Fibroblast of lung (primary cell): ENCODE data around the gene STAB2. TPM values are rescaled to one million over a fixed set of nuclear protein-coding genes. Genes with fewer than 3 reads are reported as not detected.

Source experiments
- DNase-seq, 2 donors: peaks; one replicate each; pipeline versions ENCODE4 v3.0.0 to v3.0.0-alpha.2; 2010; ENCODE audit warnings: low read depth in 2 of 2
- H2AFZ ChIP-seq: 2 replicates; pipeline ENCODE4 v1.5.1; 2012; ENCODE audit warnings: low read length, control low read depth, inconsistent platforms
- H3K27ac ChIP-seq: 2 replicates; pipeline ENCODE4 v1.5.1; 2011; ENCODE audit warnings: low read length, control low read depth; ENCODE audit not compliant: insufficient read depth
- H3K27me3 ChIP-seq: 2 replicates; pipeline ENCODE4 v1.5.1; 2011; ENCODE audit warnings: mild to moderate bottlenecking, low read length; ENCODE audit not compliant: control insufficient read depth, insufficient read depth
- H3K36me3 ChIP-seq: 2 replicates; pipeline ENCODE4 v1.5.1; 2011; ENCODE audit warnings: low read length; ENCODE audit not compliant: control insufficient read depth, insufficient read depth
- H3K4me1 ChIP-seq: 2 replicates; pipeline ENCODE4 v1.5.1; 2011; ENCODE audit warnings: low read length; ENCODE audit not compliant: control insufficient read depth, insufficient read depth; ENCODE audit errors: extremely low read depth
- H3K4me2 ChIP-seq: 2 replicates; pipeline ENCODE4 v1.5.1; 2011; ENCODE audit warnings: low read length, control low read depth; ENCODE audit not compliant: insufficient read depth; ENCODE audit errors: extremely low read depth
- H3K4me3 ChIP-seq, 4 experiments: fragments of 200-600 bp in 1 of 4; sonication (generic) in 1 of 4; replicated peaks in 1 of 4; 2 replicates each; pipeline ENCODE4 v1.5.1; 2011 to 2016; ENCODE audit warnings: low read length in 4 of 4, low read depth in 3 of 4, mild to moderate bottlenecking in 3 of 4, control low read depth in 2 of 4, inconsistent platforms in 1 of 4, mixed read lengths in 1 of 4; ENCODE audit not compliant: insufficient read depth in 1 of 4; ENCODE audit errors: control extremely low read depth in 1 of 4
- H3K79me2 ChIP-seq: 2 replicates; pipeline ENCODE4 v1.5.1; 2012; ENCODE audit warnings: mild to moderate bottlenecking, low read length, inconsistent platforms; ENCODE audit not compliant: control insufficient read depth, insufficient read depth
- H3K9ac ChIP-seq: 2 replicates; pipeline ENCODE4 v1.5.1; 2011; ENCODE audit warnings: mild to moderate bottlenecking, low read length, control low read depth; ENCODE audit not compliant: insufficient read depth
- H3K9me3 ChIP-seq: 2 replicates; pipeline ENCODE4 v1.5.1; 2012; ENCODE audit warnings: low read depth, low read length; ENCODE audit not compliant: control insufficient read depth, insufficient read depth
- H4K20me1 ChIP-seq: 2 replicates; pipeline ENCODE4 v1.5.1; 2011; ENCODE audit warnings: low read length; ENCODE audit not compliant: control insufficient read depth, insufficient read depth; ENCODE audit errors: extremely low read depth
- CTCF ChIP-seq, 2 donors: IDR thresholded peaks in 1 of 2; conservative IDR thresholded peaks in 1 of 2; 1 replicate in 1 of 2; 2 replicates in 1 of 2; pipeline ENCODE4 v1.5.1; 2011 to 2012; ENCODE audit warnings: low read length in 2 of 2, control low read depth in 1 of 2, inconsistent platforms in 1 of 2, low read depth in 1 of 2, mild to moderate bottlenecking in 1 of 2
- EZH2 ChIP-seq: IDR thresholded peaks from 2 replicates; pipeline ENCODE4 v1.5.1; 2012; ENCODE audit warnings: low read length, control low read depth, mild to moderate bottlenecking; ENCODE audit errors: missing control alignments
- polyA plus RNA-seq, 2 donors: library from polyadenylated mRNA; depleted of rRNA in 1 of 2; stranded (reverse) in 1 of 2; unstranded in 1 of 2; fragments of >200 nt; gene quantifications; 2 replicates each; pipeline ENCODE4 v1.2.1, GENCODE V29; 2011 to 2012; ENCODE audit warnings: missing spikeins in 1 of 2
- total RNA-seq: library from RNA; depleted of rRNA; stranded (reverse); fragments of >200 nt; gene quantifications from 2 replicates; pipeline ENCODE4 v1.2.1, GENCODE V29; 2014

Gene STAB2
- total and polyA plus RNA-seq, 2 donors (not counting 1 experiment from before 2014, with no cell fraction given), result not detected

- Histone ChIP-seq H3K79me2 (no peaks in the 10 kb centered on the region), H3K9ac (no peak overlapping the region), H3K9me3 (no peaks in the 10 kb centered on the region), H4K20me1 (no peaks in the 10 kb centered on the region), H2AFZ (no peak overlapping the region), H3K4me2 (no peak overlapping the region), H3K4me1 (peaks cover 5% of the 10 kb centered on the region), H3K27me3 (no peaks in the 10 kb centered on the region), H3K4me3 (no peak overlapping the region), H3K27ac (no peak overlapping the region), H3K36me3 (peaks cover 10% of the 10 kb centered on the region)
- no peak for DNase-seq
- TF ChIP-seq CTCF (conservative IDR thresholded peaks at IDR 0.05 in 1 of 2, IDR thresholded peaks at IDR 0.05 in 1 of 2; ENCODE audit: low read depth in 1 of 2, low read length in 2 of 2) (no peak), EZH2 (no peak)
These were observed 191.7 kb downstream of the STAB2 start for GRCh38 chr12:103778781-103779180.

- Histone ChIP-seq H4K20me1 (no peaks in the 10 kb centered on the region), H3K4me2 (no peak overlapping the region), H2AFZ (no peak overlapping the region), H3K9ac (no peak overlapping the region), H3K27me3 (no peaks in the 10 kb centered on the region), H3K36me3 (peaks cover 12% of the 10 kb centered on the region), H3K27ac (no peak overlapping the region), H3K79me2 (no peaks in the 10 kb centered on the region), H3K9me3 (no peaks in the 10 kb centered on the region), H3K4me3 (no peak overlapping the region), H3K4me1 (peaks cover 5% of the 10 kb centered on the region)
- DNase-seq, result peak in 1 of 2 donors; percentile 59
- TF ChIP-seq EZH2 (no peak), CTCF (conservative IDR thresholded peaks at IDR 0.05 in 1 of 2, IDR thresholded peaks at IDR 0.05 in 1 of 2; ENCODE audit: low read depth in 1 of 2, low read length in 2 of 2) (no peak)
These were observed 192.5 kb downstream of the STAB2 start for GRCh38 chr12:103779410-103780092.

- H3K36me3 ChIP-seq, result peaks cover 13% of the 10 kb centered on the region
- no peaks in the 10 kb centered on the region for H4K20me1 ChIP-seq
- TF ChIP-seq EZH2 (no peak), CTCF (conservative IDR thresholded peaks at IDR 0.05 in 1 of 2, IDR thresholded peaks at IDR 0.05 in 1 of 2; ENCODE audit: low read depth in 1 of 2, low read length in 2 of 2) (no peak)
- H3K27ac ChIP-seq, result no peak overlapping the region
- H2AFZ ChIP-seq, result no peak overlapping the region
- H3K27me3 ChIP-seq, result no peaks in the 10 kb centered on the region
- H3K79me2 ChIP-seq, result no peaks in the 10 kb centered on the region
- DNase-seq, result peak; percentile 20 to 51
- no peak overlapping the region for H3K4me3 ChIP-seq
- H3K4me1 ChIP-seq, result peaks cover 5% of the 10 kb centered on the region
- H3K9me3 ChIP-seq, result no peaks in the 10 kb centered on the region
- H3K9ac ChIP-seq, result no peak overlapping the region
- H3K4me2 ChIP-seq, result no peak overlapping the region
These were observed 193.0 kb downstream of the STAB2 start for GRCh38 chr12:103780093-103780440.
